ENCODE measurements around the gene PCDH12.

DNA sequence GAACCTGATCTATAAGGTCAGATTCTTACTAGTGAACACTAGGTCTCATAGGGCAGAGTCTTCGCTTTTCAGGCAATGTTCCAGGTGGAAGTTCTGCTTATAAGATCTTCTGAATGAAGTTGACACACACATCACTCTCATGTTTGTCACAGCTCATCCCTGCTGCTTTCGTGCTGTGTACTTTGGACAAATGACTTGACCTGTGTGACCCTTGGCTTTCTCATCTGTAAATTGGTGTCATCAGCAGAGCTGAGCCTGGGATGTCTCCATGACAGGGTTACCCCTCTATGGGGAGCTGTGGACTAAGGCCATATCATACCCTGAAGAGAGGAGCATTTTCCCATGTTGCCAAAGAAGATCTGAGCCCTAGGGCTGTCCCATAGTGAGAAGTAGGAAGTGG is 31.6 kb downstream of the PCDH12 start:
- TF ChIP-seq EP300 (IDR thresholded peaks at IDR 0.05; ENCODE audit: borderline replicate concordance in 1 of 2, low read depth in 2 of 2, low read length in 2 of 2) (no peak), SIRT6 (IDR thresholded peaks at IDR 0.05; ENCODE audit: low read length) (no peak), EZH2 (IDR thresholded peaks at IDR 0.05; ENCODE audit: low read depth, low read length, severe bottlenecking) (no peak), MAFK (IDR thresholded peaks at IDR 0.05; ENCODE audit: low read depth, low read length) (no peak), CREB1 (IDR thresholded peaks at IDR 0.05) (no peak), GABPA (IDR thresholded peaks at IDR 0.05; ENCODE audit: borderline replicate concordance, insufficient read depth, low read length) (no peak)
- TF ChIP-seq, protein P1, sequence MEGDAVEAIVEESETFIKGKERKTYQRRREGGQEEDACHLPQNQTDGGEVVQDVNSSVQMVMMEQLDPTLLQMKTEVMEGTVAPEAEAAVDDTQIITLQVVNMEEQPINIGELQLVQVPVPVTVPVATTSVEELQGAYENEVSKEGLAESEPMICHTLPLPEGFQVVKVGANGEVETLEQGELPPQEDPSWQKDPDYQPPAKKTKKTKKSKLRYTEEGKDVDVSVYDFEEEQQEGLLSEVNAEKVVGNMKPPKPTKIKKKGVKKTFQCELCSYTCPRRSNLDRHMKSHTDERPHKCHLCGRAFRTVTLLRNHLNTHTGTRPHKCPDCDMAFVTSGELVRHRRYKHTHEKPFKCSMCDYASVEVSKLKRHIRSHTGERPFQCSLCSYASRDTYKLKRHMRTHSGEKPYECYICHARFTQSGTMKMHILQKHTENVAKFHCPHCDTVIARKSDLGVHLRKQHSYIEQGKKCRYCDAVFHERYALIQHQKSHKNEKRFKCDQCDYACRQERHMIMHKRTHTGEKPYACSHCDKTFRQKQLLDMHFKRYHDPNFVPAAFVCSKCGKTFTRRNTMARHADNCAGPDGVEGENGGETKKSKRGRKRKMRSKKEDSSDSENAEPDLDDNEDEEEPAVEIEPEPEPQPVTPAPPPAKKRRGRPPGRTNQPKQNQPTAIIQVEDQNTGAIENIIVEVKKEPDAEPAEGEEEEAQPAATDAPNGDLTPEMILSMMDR (IDR thresholded peaks at IDR 0.05; ENCODE audit: control extremely low read depth in 1 of 3, insufficient read depth in 1 of 3, low read depth in 1 of 3, low read length in 3 of 3), result no peak
